ENCODE data around the gene PDZD8.

PDZD8 gene

GRCh38 chr10:117410557-117410956 is 35.3 kb upstream of the PDZD8 start:
- Histone ChIP-seq H3K9me3 (replicated peaks; ENCODE audit: low read length) (no peaks in the 10 kb centered on the region), H3K9ac (ENCODE audit: low read depth, low read length) (no peak overlapping the region), H3K36me3 (ENCODE audit: insufficient read depth, low read length) (no peaks in the 10 kb centered on the region), H3K4me3 (ENCODE audit: low read length) (no peak overlapping the region), H3K4me2 (ENCODE audit: low read length) (no peak overlapping the region), H3K4me1 (ENCODE audit: control insufficient read depth, insufficient read depth, low read length) (peaks cover 6% of the 10 kb centered on the region), H3K27me3 (ENCODE audit: control insufficient read depth, insufficient read depth, low read length) (peaks cover 21% of the 10 kb centered on the region)

- no peak overlapping the region for H3K4me3 ChIP-seq (ENCODE audit: low read length)
- H3K9me3 ChIP-seq (replicated peaks; ENCODE audit: low read length), result no peaks in the 10 kb centered on the region
- H3K27me3 ChIP-seq (ENCODE audit: control insufficient read depth, insufficient read depth, low read length), result peaks cover 21% of the 10 kb centered on the region
- peaks cover 6% of the 10 kb centered on the region for H3K4me1 ChIP-seq (ENCODE audit: control insufficient read depth, insufficient read depth, low read length)
- H3K9ac ChIP-seq (ENCODE audit: low read depth, low read length), result no peak overlapping the region
- no peak overlapping the region for H3K4me2 ChIP-seq (ENCODE audit: low read length)
- H3K36me3 ChIP-seq (ENCODE audit: insufficient read depth, low read length), result no peaks in the 10 kb centered on the region
Measured at GRCh38 chr10:117409549-117410305, 34.5 kb upstream of the PDZD8 start.

GRCh38 chr10:117408436-117409384 is 33.5 kb upstream of the PDZD8 start:
- H3K9ac ChIP-seq (ENCODE audit: low read depth, low read length), result no peak overlapping the region
- H3K36me3 ChIP-seq (ENCODE audit: insufficient read depth, low read length), result no peaks in the 10 kb centered on the region
- peaks cover 21% of the 10 kb centered on the region for H3K27me3 ChIP-seq (ENCODE audit: control insufficient read depth, insufficient read depth, low read length)
- H3K4me2 ChIP-seq (ENCODE audit: low read length), result no peak overlapping the region
- H3K9me3 ChIP-seq (replicated peaks; ENCODE audit: low read length), result no peaks in the 10 kb centered on the region
- peaks cover under 1% of the 10 kb centered on the region for H3K4me1 ChIP-seq (ENCODE audit: control insufficient read depth, insufficient read depth, low read length)
- H3K4me3 ChIP-seq (ENCODE audit: low read length), result no peak overlapping the region

- H3K36me3 ChIP-seq (ENCODE audit: insufficient read depth, low read length), result no peaks in the 10 kb centered on the region
Measured at GRCh38 chr10:117405730-117406129, 30.5 kb upstream of the PDZD8 start.

GRCh38 chr10:117400329-117400728 is 25.1 kb upstream of the PDZD8 start:
- peaks cover 9% of the 10 kb centered on the region for H3K27me3 ChIP-seq (ENCODE audit: control insufficient read depth, insufficient read depth, low read length)
- no peak overlapping the region for H3K4me2 ChIP-seq (ENCODE audit: low read length)
- no peak overlapping the region for H3K9ac ChIP-seq (ENCODE audit: low read depth, low read length)
- no peak overlapping the region for H3K4me3 ChIP-seq (ENCODE audit: low read length)
- no peaks in the 10 kb centered on the region for H3K9me3 ChIP-seq (replicated peaks; ENCODE audit: low read length)
- H3K4me1 ChIP-seq (ENCODE audit: control insufficient read depth, insufficient read depth, low read length), result no peaks in the 10 kb centered on the region
- no peaks in the 10 kb centered on the region for H3K36me3 ChIP-seq (ENCODE audit: insufficient read depth, low read length)

More at GRCh38 chr10:117405730-117406129, 30.5 kb upstream of the PDZD8 start:
- H3K9me3 ChIP-seq (replicated peaks; ENCODE audit: low read length), result no peaks in the 10 kb centered on the region
- H3K4me1 ChIP-seq (ENCODE audit: control insufficient read depth, insufficient read depth, low read length), result no peaks in the 10 kb centered on the region
- H3K4me3 ChIP-seq (ENCODE audit: low read length), result no peak overlapping the region
- H3K27me3 ChIP-seq (ENCODE audit: control insufficient read depth, insufficient read depth, low read length), result peaks cover 15% of the 10 kb centered on the region
- H3K4me2 ChIP-seq (ENCODE audit: low read length), result no peak overlapping the region
- H3K9ac ChIP-seq (ENCODE audit: low read depth, low read length), result no peak overlapping the region

GRCh38 chr10:117399341-117400196 is 24.3 kb upstream of the PDZD8 start:
- Histone ChIP-seq H3K4me3 (ENCODE audit: low read length) (no peak overlapping the region), H3K27me3 (ENCODE audit: control insufficient read depth, insufficient read depth, low read length) (peaks cover 9% of the 10 kb centered on the region), H3K36me3 (ENCODE audit: insufficient read depth, low read length) (no peaks in the 10 kb centered on the region), H3K4me1 (ENCODE audit: control insufficient read depth, insufficient read depth, low read length) (no peaks in the 10 kb centered on the region), H3K4me2 (ENCODE audit: low read length) (no peak overlapping the region), H3K9ac (ENCODE audit: low read depth, low read length) (no peak overlapping the region), H3K9me3 (replicated peaks; ENCODE audit: low read length) (no peaks in the 10 kb centered on the region)

GRCh38 chr10:117398029-117398428 is 22.8 kb upstream of the PDZD8 start:
- H3K9me3 ChIP-seq (replicated peaks; ENCODE audit: low read length), result no peaks in the 10 kb centered on the region
- no peak overlapping the region for H3K4me2 ChIP-seq (ENCODE audit: low read length)
- no peak overlapping the region for H3K4me3 ChIP-seq (ENCODE audit: low read length)

GRCh38 chr10:117391436-117392205 is 16.4 kb upstream of the PDZD8 start:
- Histone ChIP-seq H3K9me3 (replicated peaks; ENCODE audit: low read length) (no peaks in the 10 kb centered on the region), H3K27me3 (ENCODE audit: control insufficient read depth, insufficient read depth, low read length) (peaks cover 28% of the 10 kb centered on the region), H3K4me2 (ENCODE audit: low read length) (no peak overlapping the region), H3K4me1 (ENCODE audit: control insufficient read depth, insufficient read depth, low read length) (no peaks in the 10 kb centered on the region), H3K36me3 (ENCODE audit: insufficient read depth, low read length) (no peaks in the 10 kb centered on the region), H3K9ac (ENCODE audit: low read depth, low read length) (no peak overlapping the region), H3K4me3 (ENCODE audit: low read length) (no peak overlapping the region)

More at GRCh38 chr10:117398029-117398428, 22.8 kb upstream of the PDZD8 start:
- Histone ChIP-seq H3K27me3 (ENCODE audit: control insufficient read depth, insufficient read depth, low read length) (peaks cover 8% of the 10 kb centered on the region), H3K36me3 (ENCODE audit: insufficient read depth, low read length) (no peaks in the 10 kb centered on the region), H3K9ac (ENCODE audit: low read depth, low read length) (no peak overlapping the region), H3K4me1 (ENCODE audit: control insufficient read depth, insufficient read depth, low read length) (no peaks in the 10 kb centered on the region)

- Histone ChIP-seq H3K4me3 (ENCODE audit: low read length) (no peak overlapping the region), H3K27me3 (ENCODE audit: control insufficient read depth, insufficient read depth, low read length) (peaks cover 31% of the 10 kb centered on the region)
Measured at GRCh38 chr10:117390420-117390819, 15.2 kb upstream of the PDZD8 start.

GRCh38 chr10:117386805-117387204 is 11.6 kb upstream of the PDZD8 start:
- no peak overlapping the region for H3K4me3 ChIP-seq (ENCODE audit: low read length)
- no peak overlapping the region for H3K4me2 ChIP-seq (ENCODE audit: low read length)
- H3K27me3 ChIP-seq (ENCODE audit: control insufficient read depth, insufficient read depth, low read length), result peaks cover 52% of the 10 kb centered on the region
- no peaks in the 10 kb centered on the region for H3K9me3 ChIP-seq (replicated peaks; ENCODE audit: low read length)
- H3K9ac ChIP-seq (ENCODE audit: low read depth, low read length), result no peak overlapping the region
- H3K36me3 ChIP-seq (ENCODE audit: insufficient read depth, low read length), result no peaks in the 10 kb centered on the region
- H3K4me1 ChIP-seq (ENCODE audit: control insufficient read depth, insufficient read depth, low read length), result no peaks in the 10 kb centered on the region

More at GRCh38 chr10:117390420-117390819, 15.2 kb upstream of the PDZD8 start:
- H3K9ac ChIP-seq (ENCODE audit: low read depth, low read length), result no peak overlapping the region
- H3K36me3 ChIP-seq (ENCODE audit: insufficient read depth, low read length), result no peaks in the 10 kb centered on the region
- H3K4me2 ChIP-seq (ENCODE audit: low read length), result no peak overlapping the region
- H3K9me3 ChIP-seq (replicated peaks; ENCODE audit: low read length), result no peaks in the 10 kb centered on the region
- H3K4me1 ChIP-seq (ENCODE audit: control insufficient read depth, insufficient read depth, low read length), result no peaks in the 10 kb centered on the region

Measured in skeletal muscle satellite cell (primary cell).